Loucy (cell line): ENCODE measurements around the gene ALCAM.

Source experiments
- EZH2phosphoT487 ChIP-seq: fragments of 200-600 bp; IDR thresholded peaks from 2 replicates; pipeline ENCODE4 v1.6.1; 2018; ENCODE audit warnings: antibody characterized with exemption, mild to moderate bottlenecking, moderate library complexity, borderline replicate concordance
- TF ChIP-seq, protein P1 (sequence below): fragments of 200-600 bp; sonication (generic); conservative IDR thresholded peaks from 2 replicates; pipeline ENCODE4 v1.5.1; 2014; ENCODE audit warnings: mild to moderate bottlenecking, antibody characterized with exemption, low read length

GRCh38 chr3:105423397-105423796 lies 56.7 kb downstream of the ALCAM start:
- TF ChIP-seq, protein P1, sequence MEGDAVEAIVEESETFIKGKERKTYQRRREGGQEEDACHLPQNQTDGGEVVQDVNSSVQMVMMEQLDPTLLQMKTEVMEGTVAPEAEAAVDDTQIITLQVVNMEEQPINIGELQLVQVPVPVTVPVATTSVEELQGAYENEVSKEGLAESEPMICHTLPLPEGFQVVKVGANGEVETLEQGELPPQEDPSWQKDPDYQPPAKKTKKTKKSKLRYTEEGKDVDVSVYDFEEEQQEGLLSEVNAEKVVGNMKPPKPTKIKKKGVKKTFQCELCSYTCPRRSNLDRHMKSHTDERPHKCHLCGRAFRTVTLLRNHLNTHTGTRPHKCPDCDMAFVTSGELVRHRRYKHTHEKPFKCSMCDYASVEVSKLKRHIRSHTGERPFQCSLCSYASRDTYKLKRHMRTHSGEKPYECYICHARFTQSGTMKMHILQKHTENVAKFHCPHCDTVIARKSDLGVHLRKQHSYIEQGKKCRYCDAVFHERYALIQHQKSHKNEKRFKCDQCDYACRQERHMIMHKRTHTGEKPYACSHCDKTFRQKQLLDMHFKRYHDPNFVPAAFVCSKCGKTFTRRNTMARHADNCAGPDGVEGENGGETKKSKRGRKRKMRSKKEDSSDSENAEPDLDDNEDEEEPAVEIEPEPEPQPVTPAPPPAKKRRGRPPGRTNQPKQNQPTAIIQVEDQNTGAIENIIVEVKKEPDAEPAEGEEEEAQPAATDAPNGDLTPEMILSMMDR, result no peak
- TF ChIP-seq EZH2phosphoT487, result no peak
